ENCODE measurements around the gene ZNF536. TPM values are rescaled to one million over a fixed set of nuclear protein-coding genes. Genes with fewer than 3 reads are reported as not detected.
"Not testable (repeated sequence)": the region's sequence is repeated elsewhere in the genome, so short reads cannot be mapped to it uniquely, and the experiment has no call there.

The ZNF536 gene
- total RNA-seq, 6 experiments from 2014 or later = 0.25 TPM; not detected in 5

GRCh38 chr19:30344446-30345425, 27.4 kb upstream of the ZNF536 start:
- no peak overlapping the region for H3K4me3 ChIP-seq
- peak in 1 of 3 donors; percentile 33 for DNase-seq
- no peak for ATAC-seq
- no peaks in the 10 kb centered on the region for H3K27me3 ChIP-seq
- H3K27ac ChIP-seq = no peak overlapping the region
- H3K36me3 ChIP-seq = no peaks in the 10 kb centered on the region
- no peaks in the 10 kb centered on the region for H3K9me3 ChIP-seq
- H3K4me1 ChIP-seq = no peaks in the 10 kb centered on the region
- no peak for TF ChIP-seq CTCF (IDR thresholded peaks at IDR 0.05)
- TF ChIP-seq POLR2A (IDR thresholded peaks at IDR 0.05) = no peak
- WGBS (ENCODE audit: insufficient coverage, low coverage, low lambda C conversion rate, missing lambda C conversion rate) = 79% methylated on average over 11 of the region's 14 CpGs
- intact Hi-C loops (cut with DNase I) = no loop called here

DNA sequence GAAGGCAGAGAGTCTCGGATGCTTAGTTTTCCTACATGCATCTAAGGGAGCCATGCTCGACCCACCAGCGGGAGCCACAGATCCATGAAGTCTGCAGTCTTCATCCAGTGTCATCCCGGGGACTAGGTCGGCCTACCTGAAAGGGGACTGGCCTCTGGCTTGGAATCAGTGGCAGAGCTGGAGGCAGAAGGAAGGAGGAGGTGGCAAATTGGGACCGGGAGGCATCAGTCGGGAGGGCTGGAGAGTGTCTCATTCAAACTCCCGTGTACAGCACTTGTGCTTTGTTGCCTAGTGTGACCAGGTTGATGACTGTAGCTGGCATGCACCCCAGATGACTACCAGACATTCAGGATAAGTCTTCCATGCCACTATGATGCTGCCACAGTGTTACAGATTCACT, 26.5 kb upstream of the ZNF536 start:
- no peak for ATAC-seq
- Histone ChIP-seq H3K27ac (no peak overlapping the region), H3K4me1 (no peaks in the 10 kb centered on the region), H3K9me3 (no peaks in the 10 kb centered on the region), H3K36me3 (no peaks in the 10 kb centered on the region), H3K4me3 (no peak overlapping the region), H3K27me3 (no peaks in the 10 kb centered on the region)
- WGBS (ENCODE audit: insufficient coverage, low coverage, low lambda C conversion rate, missing lambda C conversion rate) = 58% methylated on average over 4 of the region's 8 CpGs
- DNase-seq = peak in 1 of 3 donors; percentile 19
- intact Hi-C loops (cut with DNase I) = no loop called here
- TF ChIP-seq POLR2A (IDR thresholded peaks at IDR 0.05) (no peak), CTCF (IDR thresholded peaks at IDR 0.05) (no peak)

DNA sequence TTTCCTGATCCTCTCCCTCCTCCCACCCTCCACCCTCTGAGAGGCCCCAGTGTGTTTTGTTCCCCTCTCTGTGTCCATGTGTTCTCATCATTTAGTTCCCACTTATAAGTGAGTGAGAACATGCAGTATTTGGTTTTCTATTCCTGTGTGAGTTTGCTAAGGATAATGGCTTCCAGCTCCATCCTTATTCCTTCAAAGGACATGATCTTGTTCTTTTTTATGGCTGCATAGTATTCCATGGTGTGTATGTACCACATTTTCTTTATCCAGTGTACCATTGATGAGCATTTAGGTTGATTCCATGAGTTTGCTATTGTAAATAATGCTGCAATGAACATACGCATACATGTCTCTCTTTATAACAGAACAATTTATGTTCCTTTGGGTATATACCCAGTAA, 25.7 kb upstream of the ZNF536 start:
- ATAC-seq = not testable (repeated sequence)
- 86% methylated on average over 1 of the region's 1 CpG for whole genome bisulfite sequencing (ENCODE audit: insufficient coverage, low coverage, low lambda C conversion rate, missing lambda C conversion rate)

GRCh38 chr19:30349131-30349730, 23.0 kb upstream of the ZNF536 start:
- intact Hi-C loops (cut with DNase I) = no loop called here
- no peak overlapping the region for H3K27ac ChIP-seq
- no peaks in the 10 kb centered on the region for H3K4me1 ChIP-seq
- peak in 1 of 3 donors; percentile 9 for DNase-seq
- H3K4me3 ChIP-seq = no peak overlapping the region
- 59% methylated on average over 5 of the region's 7 CpGs for WGBS (ENCODE audit: insufficient coverage, low coverage, low lambda C conversion rate, missing lambda C conversion rate)
- no peak for ATAC-seq
- no peaks in the 10 kb centered on the region for H3K36me3 ChIP-seq
- TF ChIP-seq CTCF (IDR thresholded peaks at IDR 0.05) (no peak), POLR2A (IDR thresholded peaks at IDR 0.05) (no peak)
- no peaks in the 10 kb centered on the region for H3K27me3 ChIP-seq
- no peaks in the 10 kb centered on the region for H3K9me3 ChIP-seq

More for the DNA sequence above, 25.7 kb upstream of the ZNF536 start:
- H3K36me3 ChIP-seq; DNase-seq; H3K4me3 ChIP-seq; H3K27me3 ChIP-seq; intact Hi-C loops (cut with DNase I); H3K27ac ChIP-seq; H3K9me3 ChIP-seq; H3K4me1 ChIP-seq: not testable (repeated sequence)

Measured in right lobe of liver (tissue), 6 donors.